Measurements from ENCODE around the gene PTH1R. TPM values are rescaled to one million over a fixed set of nuclear protein-coding genes. Genes with fewer than 3 reads are reported as not detected.

The PTH1R gene
- total RNA-seq, 2 donors from 2014 or later, result 5.6 to 8.9 TPM

GRCh38 chr3:46946856-46947545, 69.5 kb downstream of the PTH1R start:
- H3K4me3 ChIP-seq, result no peak overlapping the region
- H3K27me3 ChIP-seq (replicated peaks; ENCODE audit: insufficient read depth), result no peaks in the 10 kb centered on the region
- peaks cover 44 to 69% of the 10 kb centered on the region in 2 donors for H3K4me1 ChIP-seq (ENCODE audit: control insufficient read depth in 1 of 2, low read depth in 2 of 2)
- H3K36me3 ChIP-seq, result no peaks in the 10 kb centered on the region
- H3K27ac ChIP-seq, result peak overlapping the region; percentile 62 to 66
- TF ChIP-seq CTCF (IDR thresholded peaks at IDR 0.05), result no peak
- no peak for ATAC-seq (ENCODE audit: insufficient number of reproducible peaks, low FRiP score, low read depth)
- DNase-seq (ENCODE audit: low spot score), result no peak
- no peaks in the 10 kb centered on the region for H3K9me3 ChIP-seq

DNA sequence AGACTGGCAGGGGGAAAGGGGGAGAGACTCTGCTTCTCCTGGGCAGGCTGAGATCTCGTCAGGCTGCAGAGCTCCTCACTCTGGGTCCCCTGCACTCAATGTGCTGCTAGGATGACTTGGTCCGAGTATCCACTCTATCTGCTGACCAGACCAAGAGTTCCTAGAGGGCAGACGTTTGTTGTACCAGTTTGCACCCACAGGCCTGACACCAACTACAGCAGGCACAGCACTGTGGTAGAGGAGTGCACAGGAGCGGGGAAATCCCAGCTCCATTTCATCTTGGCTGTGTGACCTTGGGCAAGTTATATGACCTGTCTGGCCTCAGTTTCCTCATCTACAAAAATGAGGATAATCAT, 70.0 kb downstream of the PTH1R start:
- H3K4me1 ChIP-seq (ENCODE audit: control insufficient read depth in 1 of 2, low read depth in 2 of 2), result peaks cover 44 to 69% of the 10 kb centered on the region in 2 donors
- ATAC-seq (ENCODE audit: insufficient number of reproducible peaks, low FRiP score, low read depth), result no peak
- no peaks in the 10 kb centered on the region for H3K36me3 ChIP-seq
- H3K4me3 ChIP-seq, result no peak overlapping the region
- DNase-seq (ENCODE audit: low spot score), result no peak
- peak overlapping the region in 1 of 2 donors; percentile 66 for H3K27ac ChIP-seq
- no peaks in the 10 kb centered on the region for H3K27me3 ChIP-seq (replicated peaks; ENCODE audit: insufficient read depth)
- no peaks in the 10 kb centered on the region for H3K9me3 ChIP-seq
- no peak for TF ChIP-seq CTCF (IDR thresholded peaks at IDR 0.05)

DNA sequence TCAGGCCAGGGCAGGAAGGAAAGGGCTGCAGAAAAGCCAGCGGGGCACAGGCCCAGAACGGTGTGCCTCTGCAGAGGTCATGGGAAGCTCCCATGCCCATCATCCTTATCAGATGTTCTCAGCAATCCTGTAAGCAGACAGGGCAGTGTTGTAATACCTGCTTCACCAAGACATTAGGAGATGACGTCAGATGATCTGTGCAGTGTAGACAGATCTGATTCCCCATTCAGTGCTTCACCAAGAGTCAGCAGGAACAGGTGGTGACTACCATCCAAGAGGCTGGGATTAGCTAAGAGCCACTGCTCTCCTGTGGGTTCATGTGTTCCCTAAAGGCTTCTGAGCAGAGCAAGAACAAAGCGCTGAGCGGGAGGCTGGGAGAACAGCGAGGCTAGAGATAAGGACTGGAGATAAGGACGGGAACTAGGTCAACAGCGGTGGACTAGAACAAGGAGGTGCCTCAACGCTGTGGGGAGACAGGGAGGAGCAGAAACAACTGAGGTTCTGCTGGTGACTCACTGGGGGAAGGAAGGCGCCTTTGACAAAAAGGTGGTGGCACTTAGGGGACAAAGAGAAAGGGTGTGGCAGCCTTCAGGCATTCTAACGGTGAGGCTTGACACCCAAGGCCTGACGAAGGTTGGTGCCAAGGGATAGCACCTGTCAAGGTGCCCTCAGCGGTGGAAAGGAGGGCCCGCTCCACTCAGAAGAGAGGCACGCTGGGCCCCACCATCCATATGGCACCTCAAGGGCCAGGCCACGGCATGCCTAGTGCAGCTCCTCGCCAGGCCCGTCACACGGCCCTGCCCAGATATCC, 70.7 kb downstream of the PTH1R start:
- peak overlapping the region in 1 of 2 donors; percentile 66 for H3K27ac ChIP-seq
- no peaks in the 10 kb centered on the region for H3K9me3 ChIP-seq
- ATAC-seq (ENCODE audit: insufficient number of reproducible peaks, low FRiP score, low read depth) (no peak), DNase-seq (ENCODE audit: low spot score) (no peak)
- H3K27me3 ChIP-seq (replicated peaks; ENCODE audit: insufficient read depth), result no peaks in the 10 kb centered on the region
- H3K4me1 ChIP-seq (ENCODE audit: control insufficient read depth in 1 of 2, low read depth in 2 of 2), result peaks cover 44 to 71% of the 10 kb centered on the region in 2 donors
- H3K36me3 ChIP-seq, result no peaks in the 10 kb centered on the region
- no peak overlapping the region for H3K4me3 ChIP-seq
- TF ChIP-seq CTCF (IDR thresholded peaks at IDR 0.05), result no peak

DNA sequence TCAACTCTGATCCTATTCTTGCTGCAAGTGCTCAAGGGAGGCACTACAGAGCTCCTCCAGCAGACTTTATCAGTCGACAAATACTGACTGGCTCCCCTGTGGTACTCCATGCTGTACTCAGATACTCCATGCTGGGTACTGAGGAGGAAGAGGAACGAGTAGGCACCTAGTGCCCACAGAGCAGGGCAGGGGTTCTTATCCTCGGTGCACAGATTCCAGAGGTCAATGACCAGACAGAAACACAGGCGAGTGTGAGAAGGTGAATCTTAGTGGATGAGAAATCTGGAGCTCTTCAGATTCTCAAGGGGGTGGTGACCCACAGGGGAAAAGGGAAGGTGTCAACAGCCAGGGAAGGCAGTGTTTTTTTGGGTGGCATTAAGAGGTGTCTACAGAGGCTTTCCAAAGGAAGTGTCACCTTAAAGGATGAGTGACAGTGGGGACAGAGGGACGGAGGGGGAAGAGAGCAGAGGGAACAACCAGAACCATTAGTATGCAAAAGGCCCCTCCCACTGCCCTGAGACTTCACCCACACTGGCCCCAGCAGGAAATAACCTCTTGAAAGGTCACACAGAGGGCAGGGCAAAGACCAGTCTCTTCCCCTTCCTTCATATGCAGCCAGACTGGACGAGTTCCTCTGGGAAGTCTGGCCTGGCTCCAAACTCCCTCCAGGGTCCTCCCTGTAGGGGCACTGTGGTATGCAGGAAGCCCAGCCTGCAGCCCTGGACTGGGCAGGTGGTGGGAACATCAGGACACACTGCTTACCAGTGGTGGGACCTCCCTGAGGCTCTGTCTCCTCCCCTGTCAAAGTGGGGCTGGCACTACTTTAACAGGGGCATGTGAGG, 71.5 kb downstream of the PTH1R start:
- ATAC-seq (ENCODE audit: insufficient number of reproducible peaks, low FRiP score, low read depth), result no peak
- peaks cover 50 to 71% of the 10 kb centered on the region in 2 donors for H3K4me1 ChIP-seq (ENCODE audit: control insufficient read depth in 1 of 2, low read depth in 2 of 2)
- no peak overlapping the region for H3K4me3 ChIP-seq
- no peaks in the 10 kb centered on the region for H3K9me3 ChIP-seq
- TF ChIP-seq CTCF (IDR thresholded peaks at IDR 0.05), result no peak
- DNase-seq (ENCODE audit: low spot score), result no peak
- H3K27ac ChIP-seq, result peak overlapping the region in 1 of 2 donors; percentile 10
- no peaks in the 10 kb centered on the region for H3K36me3 ChIP-seq
- H3K27me3 ChIP-seq (replicated peaks; ENCODE audit: insufficient read depth), result no peaks in the 10 kb centered on the region

GRCh38 chr3:46950177-46950576, 72.7 kb downstream of the PTH1R start:
- no peak overlapping the region for H3K4me3 ChIP-seq
- no peaks in the 10 kb centered on the region for H3K36me3 ChIP-seq
- no peaks in the 10 kb centered on the region for H3K9me3 ChIP-seq
- H3K27ac ChIP-seq, result no peak overlapping the region
- DNase-seq (ENCODE audit: low spot score) (no peak), ATAC-seq (ENCODE audit: insufficient number of reproducible peaks, low FRiP score, low read depth) (no peak)
- H3K27me3 ChIP-seq (replicated peaks; ENCODE audit: insufficient read depth), result no peaks in the 10 kb centered on the region
- H3K4me1 ChIP-seq (ENCODE audit: control insufficient read depth in 1 of 2, low read depth in 2 of 2), result peaks cover 50 to 70% of the 10 kb centered on the region in 2 donors
- TF ChIP-seq CTCF (IDR thresholded peaks at IDR 0.05), result no peak

All from thoracic aorta (tissue), 2 donors.